Fibroblast of the aortic adventitia (primary cell): Measurements from ENCODE around the gene KANTR. TPM values are rescaled to one million over a fixed set of nuclear protein-coding genes. Genes with fewer than 3 reads are reported as not detected.

Experiments
- DNase-seq: peaks from one replicate; pipeline ENCODE4 v3.0.0-alpha.2; 2010; ENCODE audit warnings: low read depth
- H3K4me3 ChIP-seq: 2 replicates; pipeline ENCODE4 v1.5.1; 2011; ENCODE audit warnings: low read depth, mild to moderate bottlenecking, control low read depth, low read length, moderate library complexity
- CTCF ChIP-seq: IDR thresholded peaks from 2 replicates; pipeline ENCODE4 v1.5.1; 2011; ENCODE audit warnings: mild to moderate bottlenecking, low read length, control low read depth, inconsistent platforms; ENCODE audit not compliant: insufficient read depth
- total RNA-seq: library from RNA; depleted of rRNA; stranded (reverse); fragments of >200 nt; gene quantifications from 2 replicates; pipeline ENCODE4 v1.2.3, GENCODE V29; 2012; ENCODE audit warnings: low replicate concordance

Gene KANTR
- total RNA-seq, 1 donor, result 7.2 TPM

DNA sequence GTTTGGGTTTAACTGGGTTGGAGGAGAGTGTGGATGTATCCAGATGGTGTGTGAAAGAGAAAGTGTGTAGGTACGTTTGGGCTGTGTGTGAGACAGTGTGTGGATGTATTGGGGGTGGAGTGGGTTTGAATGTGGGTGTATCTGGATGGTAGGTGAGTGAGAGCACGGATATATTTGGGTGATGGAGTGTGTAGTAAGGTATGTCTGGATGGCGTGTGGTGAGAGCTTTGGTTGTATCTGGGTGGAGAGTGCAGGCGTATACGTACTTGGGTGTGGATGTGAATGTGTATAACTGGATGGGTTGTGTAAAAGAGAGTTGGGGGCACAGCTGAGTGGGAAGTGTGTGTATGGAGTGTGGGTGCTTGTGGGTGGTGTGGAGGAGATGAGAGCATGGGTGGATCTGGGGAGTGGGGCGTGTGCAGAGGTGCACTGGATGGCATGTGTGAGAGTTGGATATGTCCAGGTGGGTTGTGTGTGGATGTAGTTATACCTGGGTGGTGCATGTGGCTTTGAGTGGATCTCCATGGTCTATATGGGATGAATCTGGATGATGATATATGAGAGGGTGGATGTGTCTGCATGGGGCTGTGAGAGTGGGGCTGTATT, 38.6 kb upstream of the KANTR start:
- TF ChIP-seq CTCF, result no peak
- H3K4me3 ChIP-seq, result no peak overlapping the region
- DNase-seq, result no peak

DNA sequence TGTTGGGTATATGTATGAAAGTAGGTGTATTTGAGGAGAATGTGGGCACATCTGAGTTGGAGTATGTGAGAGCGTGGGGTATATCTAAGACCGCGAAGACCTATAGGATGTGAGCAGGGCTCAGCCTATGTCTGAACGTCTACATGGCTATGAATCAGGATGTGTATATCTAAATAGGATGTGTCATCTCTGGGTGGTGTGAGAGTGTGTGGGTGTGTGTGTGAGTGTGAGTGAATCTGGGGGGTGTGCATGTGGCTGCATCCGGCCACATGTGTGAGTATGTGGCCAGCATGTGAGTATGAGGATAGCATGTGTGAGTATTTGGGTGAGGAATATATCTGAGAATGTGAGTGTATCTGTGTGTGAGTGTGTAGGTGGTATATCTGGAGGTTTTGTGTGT, 37.6 kb upstream of the KANTR start:
- no peak for TF ChIP-seq CTCF
- no peak overlapping the region for H3K4me3 ChIP-seq
- DNase-seq, result no peak

DNA sequence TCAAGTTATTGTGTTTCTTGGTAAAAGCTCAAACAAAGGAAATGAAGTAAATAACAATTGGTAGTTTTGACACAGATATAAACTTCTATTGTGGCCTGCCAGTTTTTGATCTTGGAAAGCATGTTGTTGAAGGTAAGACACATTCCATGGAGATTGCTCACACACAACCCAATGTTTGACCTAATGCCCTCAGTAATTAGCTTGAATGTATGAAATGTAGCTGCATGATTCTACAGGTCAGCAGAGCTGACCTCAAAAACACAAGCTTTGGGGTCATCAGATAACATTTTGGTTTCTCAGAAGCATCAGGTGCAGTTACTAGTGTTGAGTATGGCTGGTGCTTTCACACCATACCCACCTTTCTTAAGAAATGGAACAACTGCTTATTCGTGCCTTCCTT, 28.8 kb upstream of the KANTR start:
- H3K4me3 ChIP-seq, result no peak overlapping the region
- DNase-seq, result no peak
- TF ChIP-seq CTCF, result no peak

- no peak for DNase-seq
- H3K4me3 ChIP-seq, result no peak overlapping the region
- no peak for TF ChIP-seq CTCF
These were observed 22.9 kb upstream of the KANTR start for GRCh38 chrX:53071064-53071463.

GRCh38 chrX:53071604-53072417, 22.1 kb upstream of the KANTR start:
- peak overlapping the region; percentile 31 for H3K4me3 ChIP-seq
- peak; percentile 66 for DNase-seq
- TF ChIP-seq CTCF, result peak; percentile 67

GRCh38 chrX:53072418-53073114, 21.4 kb upstream of the KANTR start:
- no peak overlapping the region for H3K4me3 ChIP-seq
- no peak for DNase-seq
- TF ChIP-seq CTCF, result no peak
